Rectal smooth muscle tissue (tissue), 1 donor: ENCODE results near the gene COL27A1.
"Not testable (repeated sequence)": the region's sequence is repeated elsewhere in the genome, so short reads cannot be mapped to it uniquely, and the experiment has no call there.

Source experiments
- H3K27ac ChIP-seq: one replicate; pipeline ENCODE4 v1.7.0; 2013; ENCODE audit warnings: low read depth, low read length, inconsistent platforms
- H3K27me3 ChIP-seq: one replicate; pipeline ENCODE4 v1.7.0; 2013; ENCODE audit warnings: low read length; ENCODE audit not compliant: control insufficient read depth, insufficient read depth
- H3K36me3 ChIP-seq: one replicate; pipeline ENCODE4 v1.7.0; 2013; ENCODE audit warnings: low read length; ENCODE audit not compliant: control insufficient read depth, insufficient read depth
- H3K4me1 ChIP-seq: one replicate; pipeline ENCODE4 v1.7.0; 2013; ENCODE audit warnings: low read length; ENCODE audit not compliant: control insufficient read depth, insufficient read depth
- H3K4me3 ChIP-seq: one replicate; pipeline ENCODE4 v1.7.0; 2013; ENCODE audit warnings: low read length
- H3K9ac ChIP-seq: one replicate; pipeline ENCODE4 v1.7.0; 2013; ENCODE audit warnings: low read length

COL27A1 gene

GRCh38 chr9:114190563-114190905, 35.2 kb downstream of the COL27A1 start:
- no peaks in the 10 kb centered on the region for H3K36me3 ChIP-seq
- H3K4me1 ChIP-seq: peaks cover 2% of the 10 kb centered on the region
- H3K9ac ChIP-seq: no peak overlapping the region
- no peak overlapping the region for H3K27ac ChIP-seq
- H3K27me3 ChIP-seq: no peaks in the 10 kb centered on the region
- no peak overlapping the region for H3K4me3 ChIP-seq

GRCh38 chr9:114191402-114191801, 36.1 kb downstream of the COL27A1 start:
- H3K4me3 ChIP-seq, H3K36me3 ChIP-seq: not testable (repeated sequence)

GRCh38 chr9:114192539-114192938, 37.2 kb downstream of the COL27A1 start:
- Histone ChIP-seq H3K4me1 (no peaks in the 10 kb centered on the region), H3K36me3 (no peaks in the 10 kb centered on the region), H3K27me3 (no peaks in the 10 kb centered on the region), H3K27ac (no peak overlapping the region), H3K9ac (no peak overlapping the region), H3K4me3 (no peak overlapping the region)

More at GRCh38 chr9:114191402-114191801, 36.1 kb downstream of the COL27A1 start:
- not testable (repeated sequence) for H3K9ac ChIP-seq, H3K27me3 ChIP-seq, H3K4me1 ChIP-seq, H3K27ac ChIP-seq

DNA sequence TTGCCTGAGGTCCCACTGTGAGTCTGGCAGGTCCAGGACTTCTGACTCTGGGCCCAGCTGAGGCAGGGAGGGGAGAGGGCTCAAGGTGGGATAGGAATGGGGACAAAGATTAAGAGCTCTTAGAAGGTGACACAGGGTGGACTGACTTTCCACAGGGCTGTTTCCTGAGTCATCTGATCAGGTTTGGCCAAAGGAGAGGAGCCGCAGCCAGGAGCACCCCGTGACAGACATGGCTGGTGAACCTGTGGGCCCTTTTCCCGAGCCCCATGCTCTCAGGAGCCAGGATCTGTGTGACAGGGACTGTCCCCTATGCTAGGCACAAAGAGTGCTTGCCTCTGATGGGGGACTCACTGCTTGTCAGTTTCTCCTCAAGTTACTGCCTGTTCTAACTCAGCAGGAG, 37.8 kb downstream of the COL27A1 start:
- no peaks in the 10 kb centered on the region for H3K27me3 ChIP-seq
- H3K4me1 ChIP-seq: no peaks in the 10 kb centered on the region
- H3K4me3 ChIP-seq: no peak overlapping the region
- no peak overlapping the region for H3K27ac ChIP-seq
- H3K9ac ChIP-seq: no peak overlapping the region
- no peaks in the 10 kb centered on the region for H3K36me3 ChIP-seq

DNA sequence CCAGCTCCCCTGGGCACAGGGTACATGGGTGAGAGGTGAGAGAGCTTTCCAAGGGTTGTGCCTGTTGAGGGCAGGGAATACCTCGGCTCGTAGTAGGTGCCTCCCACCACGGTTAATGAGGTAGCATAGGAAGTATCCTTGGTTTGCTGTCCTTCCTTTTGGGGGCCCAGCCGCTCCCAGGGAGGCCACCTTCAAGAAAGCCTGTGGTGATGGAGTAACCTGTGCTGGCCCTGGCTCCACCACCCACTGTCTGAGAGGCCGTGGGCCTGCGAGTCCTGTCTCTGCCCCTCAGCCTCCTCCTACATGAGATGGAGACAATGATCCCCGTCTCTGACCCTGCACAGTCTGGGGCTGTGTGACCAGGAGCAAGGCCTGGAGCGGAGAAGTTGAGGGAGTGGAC, 40.8 kb downstream of the COL27A1 start:
- H3K36me3 ChIP-seq: no peaks in the 10 kb centered on the region
- no peak overlapping the region for H3K9ac ChIP-seq

GRCh38 chr9:114196979-114197622, 41.8 kb downstream of the COL27A1 start:
- Histone ChIP-seq H3K4me1 (no peaks in the 10 kb centered on the region), H3K36me3 (no peaks in the 10 kb centered on the region), H3K4me3 (no peak overlapping the region), H3K9ac (no peak overlapping the region), H3K27me3 (no peaks in the 10 kb centered on the region), H3K27ac (no peak overlapping the region)

More for the DNA sequence above, 40.8 kb downstream of the COL27A1 start:
- Histone ChIP-seq H3K4me3 (no peak overlapping the region), H3K27me3 (no peaks in the 10 kb centered on the region), H3K4me1 (no peaks in the 10 kb centered on the region), H3K27ac (no peak overlapping the region)

- Histone ChIP-seq H3K9ac (no peak overlapping the region), H3K4me1 (no peaks in the 10 kb centered on the region), H3K27me3 (no peaks in the 10 kb centered on the region), H3K4me3 (no peak overlapping the region), H3K27ac (no peak overlapping the region), H3K36me3 (no peaks in the 10 kb centered on the region)
These were observed 43.1 kb downstream of the COL27A1 start for GRCh38 chr9:114198249-114199040.

DNA sequence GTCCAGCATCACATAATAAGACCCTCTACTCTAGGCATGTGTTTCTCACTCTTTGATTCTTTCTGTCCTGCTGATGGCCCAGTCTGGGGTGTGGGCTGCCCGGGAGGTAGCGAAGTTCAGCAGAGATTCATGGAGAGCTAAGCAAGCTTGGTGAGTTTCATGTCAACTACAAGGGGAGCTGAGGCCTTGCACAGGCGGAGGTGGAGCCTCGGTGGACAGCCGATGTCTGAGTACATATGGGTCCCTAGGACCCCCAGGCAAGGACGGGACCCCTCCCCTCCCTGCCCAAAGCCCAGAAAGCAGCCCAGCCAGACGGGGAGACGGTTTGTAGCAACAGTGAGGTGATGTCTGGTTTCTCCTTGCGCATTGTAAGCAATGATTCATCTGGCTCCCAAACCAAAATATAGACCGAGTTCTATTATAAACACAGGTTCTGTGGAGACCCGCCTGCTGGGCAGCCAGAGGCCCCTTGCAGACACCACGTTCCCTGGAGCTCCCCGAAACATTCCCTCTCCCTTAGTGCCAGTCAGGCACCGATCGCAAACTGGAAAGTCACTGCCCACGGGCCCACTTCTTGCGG, 45.5 kb downstream of the COL27A1 start:
- H3K27ac ChIP-seq: no peak overlapping the region
- no peak overlapping the region for H3K9ac ChIP-seq
- no peaks in the 10 kb centered on the region for H3K4me1 ChIP-seq
- H3K27me3 ChIP-seq: no peaks in the 10 kb centered on the region
- no peaks in the 10 kb centered on the region for H3K36me3 ChIP-seq
- no peak overlapping the region for H3K4me3 ChIP-seq

DNA sequence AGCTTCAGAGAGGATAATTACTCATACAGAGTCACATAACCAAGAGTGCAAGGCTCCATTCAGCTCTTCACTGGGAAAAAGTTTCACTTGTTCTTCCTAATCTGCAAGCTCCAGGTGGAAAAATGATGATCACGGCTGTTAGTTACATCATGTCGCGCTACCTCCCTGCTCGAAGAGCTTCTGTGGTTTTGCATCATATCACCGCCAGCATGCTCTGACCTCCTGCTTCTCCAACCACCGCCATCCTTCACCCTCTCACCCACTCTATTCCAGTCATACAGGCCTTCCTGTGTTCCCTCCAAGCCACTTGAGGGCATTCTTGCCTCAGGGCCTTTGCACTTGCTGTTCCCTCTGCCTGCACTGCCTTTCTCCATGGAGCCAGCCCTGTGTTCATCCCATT, 47.1 kb downstream of the COL27A1 start:
- H3K36me3 ChIP-seq: no peaks in the 10 kb centered on the region
- H3K4me1 ChIP-seq: peaks cover 8% of the 10 kb centered on the region
- H3K27ac ChIP-seq: no peak overlapping the region
- no peaks in the 10 kb centered on the region for H3K27me3 ChIP-seq
- H3K4me3 ChIP-seq: no peak overlapping the region
- H3K9ac ChIP-seq: no peak overlapping the region

GRCh38 chr9:114202849-114203248, 47.5 kb downstream of the COL27A1 start:
- Histone ChIP-seq H3K4me1 (peaks cover 8% of the 10 kb centered on the region), H3K4me3 (no peak overlapping the region), H3K27ac (no peak overlapping the region), H3K9ac (no peak overlapping the region), H3K27me3 (no peaks in the 10 kb centered on the region), H3K36me3 (no peaks in the 10 kb centered on the region)

GRCh38 chr9:114203410-114204140, 48.2 kb downstream of the COL27A1 start:
- peaks cover 8% of the 10 kb centered on the region for H3K4me1 ChIP-seq
- H3K27ac ChIP-seq: no peak overlapping the region

GRCh38 chr9:114204265-114204664, 48.9 kb downstream of the COL27A1 start:
- no peaks in the 10 kb centered on the region for H3K27me3 ChIP-seq
- peaks cover 8% of the 10 kb centered on the region for H3K4me1 ChIP-seq
- H3K4me3 ChIP-seq: no peak overlapping the region
- no peak overlapping the region for H3K9ac ChIP-seq
- H3K36me3 ChIP-seq: no peaks in the 10 kb centered on the region
- H3K27ac ChIP-seq: no peak overlapping the region

More at GRCh38 chr9:114203410-114204140, 48.2 kb downstream of the COL27A1 start:
- Histone ChIP-seq H3K27me3 (no peaks in the 10 kb centered on the region), H3K36me3 (no peaks in the 10 kb centered on the region), H3K9ac (no peak overlapping the region), H3K4me3 (no peak overlapping the region)
